Measurements from ENCODE around the gene SYTL3.

DNA sequence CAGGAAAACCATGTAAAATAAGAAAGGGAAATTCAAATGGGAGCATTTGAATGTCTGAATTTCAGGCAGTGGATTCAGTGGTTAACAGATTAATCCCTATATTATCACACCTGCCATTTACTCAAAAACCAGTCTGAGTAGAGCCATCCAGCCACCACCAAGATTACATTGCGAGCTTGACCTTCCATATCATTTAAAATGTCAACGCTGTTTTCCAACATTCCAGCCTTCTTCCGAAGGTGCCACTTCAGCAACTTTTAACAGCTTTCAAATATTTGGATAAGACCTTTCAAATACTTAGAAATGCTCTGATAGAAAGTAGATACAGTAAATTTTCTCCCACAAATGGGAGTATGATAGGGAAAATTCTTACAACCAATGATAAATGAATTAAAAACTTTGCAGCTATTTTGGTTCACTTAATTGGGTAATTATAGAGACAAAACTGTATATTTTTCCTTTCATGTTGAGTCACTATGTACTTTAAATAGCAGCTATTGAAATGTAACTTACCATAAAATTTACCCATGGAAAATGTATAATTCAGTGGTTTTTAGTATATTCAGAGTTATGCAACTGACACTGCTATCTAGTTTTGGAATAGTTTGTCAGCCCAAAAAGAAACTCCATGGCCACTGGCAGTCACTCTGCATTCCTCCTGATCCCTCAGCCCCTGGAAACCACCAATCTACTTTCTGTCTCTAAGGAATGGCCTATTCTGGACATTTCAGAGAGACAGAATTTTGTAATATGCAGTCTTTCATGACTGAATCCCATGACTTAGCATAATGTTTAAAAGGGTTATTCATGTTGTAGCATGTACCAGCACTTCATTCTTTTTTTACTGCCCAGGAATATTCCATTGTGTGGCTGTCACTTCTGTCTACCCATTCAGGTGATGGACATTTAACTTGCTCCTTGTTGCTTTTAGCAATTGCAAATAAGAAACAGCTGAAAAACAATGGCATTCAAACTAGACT lies 147.8 kb downstream of the SYTL3 start:
- no peak for TF ChIP-seq POLR2A (IDR thresholded peaks at IDR 0.05)
- TF ChIP-seq, protein P1, sequence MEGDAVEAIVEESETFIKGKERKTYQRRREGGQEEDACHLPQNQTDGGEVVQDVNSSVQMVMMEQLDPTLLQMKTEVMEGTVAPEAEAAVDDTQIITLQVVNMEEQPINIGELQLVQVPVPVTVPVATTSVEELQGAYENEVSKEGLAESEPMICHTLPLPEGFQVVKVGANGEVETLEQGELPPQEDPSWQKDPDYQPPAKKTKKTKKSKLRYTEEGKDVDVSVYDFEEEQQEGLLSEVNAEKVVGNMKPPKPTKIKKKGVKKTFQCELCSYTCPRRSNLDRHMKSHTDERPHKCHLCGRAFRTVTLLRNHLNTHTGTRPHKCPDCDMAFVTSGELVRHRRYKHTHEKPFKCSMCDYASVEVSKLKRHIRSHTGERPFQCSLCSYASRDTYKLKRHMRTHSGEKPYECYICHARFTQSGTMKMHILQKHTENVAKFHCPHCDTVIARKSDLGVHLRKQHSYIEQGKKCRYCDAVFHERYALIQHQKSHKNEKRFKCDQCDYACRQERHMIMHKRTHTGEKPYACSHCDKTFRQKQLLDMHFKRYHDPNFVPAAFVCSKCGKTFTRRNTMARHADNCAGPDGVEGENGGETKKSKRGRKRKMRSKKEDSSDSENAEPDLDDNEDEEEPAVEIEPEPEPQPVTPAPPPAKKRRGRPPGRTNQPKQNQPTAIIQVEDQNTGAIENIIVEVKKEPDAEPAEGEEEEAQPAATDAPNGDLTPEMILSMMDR (IDR thresholded peaks at IDR 0.05 in 8 of 11, conservative IDR thresholded peaks at IDR 0.05 in 3 of 11), result no peak
- TF ChIP-seq POLR2AphosphoS5 (IDR thresholded peaks at IDR 0.05), result no peak

All from spleen (tissue), 7 donors.